ENCODE data around the gene CHD1L. TPM values are rescaled to one million over a fixed set of nuclear protein-coding genes. Genes with fewer than 3 reads are reported as not detected.

Gene CHD1L
- total and polyA plus RNA-seq, 2 of the 4 experiments (the other 2 are of a cell fraction), result 31.2 to 47.5 TPM

GRCh38 chr1:147283011-147283410 is 40.5 kb downstream of the CHD1L start:
- H4K20me1 ChIP-seq (ENCODE audit: insufficient read depth, low read length), result no peaks in the 10 kb centered on the region
- no TSS peak for BruUV-seq (replicated peaks)
- H3K27me3 ChIP-seq (ENCODE audit: control insufficient read depth, insufficient read depth, low read length), result no peaks in the 10 kb centered on the region
- no peak overlapping the region for H3K4me3 ChIP-seq (ENCODE audit: insufficient read depth, low read depth, low read length)
- H3K18ac ChIP-seq (ENCODE audit: low read depth, low read length), result no peak overlapping the region
- no CpG with 5 or more reads among the region's 1 CpG for WGBS, 2 experiments (ENCODE audit: extremely low coverage in 2 of 2, insufficient read length in 1 of 2)
- no peaks in the 10 kb centered on the region for H3K4me1 ChIP-seq (ENCODE audit: control insufficient read depth, insufficient read depth, low read length)
- ATAC-seq (ENCODE audit: low read depth) (no peak), DNase-seq (no peak)
- dilution Hi-C loops (cut with HindIII; ENCODE audit: low sequenced_read_pairs, unreplicated experiment), result no loop called here
- no peak overlapping the region for H3K27ac ChIP-seq (ENCODE audit: insufficient read depth, low read length)
- H4K91ac ChIP-seq (ENCODE audit: insufficient read depth, low read depth, low read length), result no peak overlapping the region
- no peak overlapping the region for H4K5ac ChIP-seq (ENCODE audit: low read depth, low read length)
- H2BK120ac ChIP-seq (ENCODE audit: low read depth, low read length), result no peak overlapping the region
- no peak overlapping the region for H3K56ac ChIP-seq (ENCODE audit: extremely low read depth, insufficient read depth, low read length)
- H3K9me3 ChIP-seq (ENCODE audit: control insufficient read depth, insufficient read depth, low read length), result no peaks in the 10 kb centered on the region
- H3K36me3 ChIP-seq (ENCODE audit: control insufficient read depth, insufficient read depth, low read length), result peaks cover 25% of the 10 kb centered on the region
- ChIA-PET CTCF (interaction anchor here (0.6 to 1.4 kb wide), 2 partner anchors 9 to 73 kb away, joined by 3 read pairs; no protein-coding TSS in a partner anchor), POLR2A (ENCODE audit: unreplicated experiment) (no interaction called here)
- H3K4ac ChIP-seq (ENCODE audit: low read depth, low read length), result no peak overlapping the region
- no peak overlapping the region for H3K9ac ChIP-seq (ENCODE audit: low read depth, low read length)
- no peak overlapping the region for H2AK9ac ChIP-seq (replicated peaks; ENCODE audit: low read depth, low read length, poor library complexity)
- intact Hi-C loops (cut with micrococcal nuclease), result no loop called here
- no peak overlapping the region for H2BK5ac ChIP-seq (ENCODE audit: low read depth, low read length, poor library complexity, severe bottlenecking)
- no peak overlapping the region for H4K8ac ChIP-seq (ENCODE audit: low read depth in 2 of 2, low read length in 2 of 2)
- H2AFZ ChIP-seq (replicated peaks; ENCODE audit: low read length, poor library complexity), result no peak overlapping the region
- peaks cover 5 to 6% of the 10 kb centered on the region in 2 experiments; a peak in 2 of 4 replicates for H3K79me1 ChIP-seq (ENCODE audit: low read depth in 1 of 2, low read length in 2 of 2)
- TF ChIP-seq POLR2A (IDR thresholded peaks at IDR 0.05; ENCODE audit: low read depth, low read length), result no peak
- TF ChIP-seq ELK1 (IDR thresholded peaks at IDR 0.05; ENCODE audit: borderline replicate concordance, low read depth, low read length), result no peak
- no peak for TF ChIP-seq RCOR1 (IDR thresholded peaks at IDR 0.05; ENCODE audit: insufficient replicate concordance, low read length)
- TF ChIP-seq BHLHE40 (IDR thresholded peaks at IDR 0.05; ENCODE audit: low read depth, low read length), result no peak
- TF ChIP-seq SMC3 (IDR thresholded peaks at IDR 0.05; ENCODE audit: low read depth, low read length), result no peak
- no peak for TF ChIP-seq MAZ (IDR thresholded peaks at IDR 0.05; ENCODE audit: borderline replicate concordance, low read depth, low read length)
- TF ChIP-seq MAFK (IDR thresholded peaks at IDR 0.05; ENCODE audit: low read depth, low read length), result no peak
- no peak for TF ChIP-seq CTCF (conservative IDR thresholded peaks at IDR 0.05; ENCODE audit: low read depth, low read length)
- no peak for TF ChIP-seq CEBPB (IDR thresholded peaks at IDR 0.05; ENCODE audit: low read depth, low read length)
- no peak for TF ChIP-seq MXI1 (IDR thresholded peaks at IDR 0.05; ENCODE audit: borderline replicate concordance, low read depth, low read length)
- TF ChIP-seq CHD1 (IDR thresholded peaks at IDR 0.05; ENCODE audit: low read depth, low read length), result no peak
- no peak for TF ChIP-seq NFE2L2 (IDR thresholded peaks at IDR 0.05; ENCODE audit: low read depth, low read length)
- no peak for TF ChIP-seq RFX5 (IDR thresholded peaks at IDR 0.05; ENCODE audit: low read depth, low read length)
- in situ Hi-C loops (cut with MboI; ENCODE audit: low sequenced_read_pairs), result loop anchor here (25.0 kb wide), 1 partner anchor 104 kb away; no protein-coding TSS in a partner anchor
- no peak overlapping the region for H3K14ac ChIP-seq (replicated peaks; ENCODE audit: low read depth, low read length)
- no peak overlapping the region for H3K4me2 ChIP-seq (ENCODE audit: low read depth, low read length)
- H3K23ac ChIP-seq (ENCODE audit: low read depth, low read length), result no peak overlapping the region
- no peak overlapping the region for H2BK20ac ChIP-seq (ENCODE audit: low read depth, low read length)
- H2AK5ac ChIP-seq (ENCODE audit: low read depth, low read length), result no peak overlapping the region
- H2BK15ac ChIP-seq (ENCODE audit: low read depth, low read length), result no peak overlapping the region
- H3K9me1 ChIP-seq (ENCODE audit: insufficient read depth, low read length), result peaks cover 2% of the 10 kb centered on the region; the same call in 1 of the 2 replicates

Data from IMR-90 (cell line).